ENCODE results near the gene PGC. TPM values are rescaled to one million over a fixed set of nuclear protein-coding genes. Genes with fewer than 3 reads are reported as not detected.

Gene PGC
- total and polyA plus RNA-seq, 5 donors = 0.42 to 1.00 TPM; not detected in 3

DNA sequence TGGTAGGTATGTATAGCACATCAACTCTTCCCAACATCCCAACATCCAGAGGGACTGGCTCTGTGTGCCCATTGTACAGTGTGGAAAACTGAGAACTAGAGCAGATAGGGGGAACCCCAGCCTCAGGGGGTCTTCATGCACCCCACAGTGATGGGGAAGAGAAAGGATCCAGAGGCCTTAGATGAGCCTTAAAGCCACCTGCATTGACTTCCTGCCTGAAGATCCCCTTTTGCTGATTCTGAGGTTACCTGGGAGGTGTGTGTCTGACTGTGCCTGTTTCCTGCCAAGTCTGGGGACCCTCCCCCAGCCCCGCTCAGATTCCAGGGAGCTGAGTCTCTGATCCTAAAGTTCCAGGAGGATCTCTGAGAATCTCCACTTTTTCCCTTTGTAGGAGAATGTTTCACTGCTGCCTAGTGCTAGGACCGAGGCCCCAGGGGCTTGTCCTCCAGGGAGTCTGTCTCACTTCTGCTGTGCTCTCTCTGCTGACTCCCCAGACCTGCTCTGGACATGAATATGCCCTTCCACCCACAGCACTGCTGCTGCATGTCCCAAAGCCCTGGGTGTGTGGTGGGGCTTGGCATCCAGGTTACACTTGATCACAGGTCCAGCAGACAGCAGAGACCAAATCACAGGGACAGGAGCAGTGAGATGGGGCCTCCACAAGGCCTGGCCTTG, 12.8 kb upstream of the PGC start:
- Histone ChIP-seq H3K9me3 (ENCODE audit: control insufficient read depth, low read length) (no peaks in the 10 kb centered on the region), H3K4me3 (ENCODE audit: low read length) (no peak overlapping the region), H3K4me1 (ENCODE audit: control insufficient read depth, insufficient read depth, low read length) (no peaks in the 10 kb centered on the region), H3K27ac (ENCODE audit: low read length) (no peak overlapping the region), H3K27me3 (ENCODE audit: control insufficient read depth, insufficient read depth) (no peaks in the 10 kb centered on the region)
- ATAC-seq = no peak
- intact Hi-C loops (cut with DNase I) = no loop called here
- WGBS = 84% methylated on average over 2 of the region's 2 CpGs
- DNase-seq = no peak

DNA sequence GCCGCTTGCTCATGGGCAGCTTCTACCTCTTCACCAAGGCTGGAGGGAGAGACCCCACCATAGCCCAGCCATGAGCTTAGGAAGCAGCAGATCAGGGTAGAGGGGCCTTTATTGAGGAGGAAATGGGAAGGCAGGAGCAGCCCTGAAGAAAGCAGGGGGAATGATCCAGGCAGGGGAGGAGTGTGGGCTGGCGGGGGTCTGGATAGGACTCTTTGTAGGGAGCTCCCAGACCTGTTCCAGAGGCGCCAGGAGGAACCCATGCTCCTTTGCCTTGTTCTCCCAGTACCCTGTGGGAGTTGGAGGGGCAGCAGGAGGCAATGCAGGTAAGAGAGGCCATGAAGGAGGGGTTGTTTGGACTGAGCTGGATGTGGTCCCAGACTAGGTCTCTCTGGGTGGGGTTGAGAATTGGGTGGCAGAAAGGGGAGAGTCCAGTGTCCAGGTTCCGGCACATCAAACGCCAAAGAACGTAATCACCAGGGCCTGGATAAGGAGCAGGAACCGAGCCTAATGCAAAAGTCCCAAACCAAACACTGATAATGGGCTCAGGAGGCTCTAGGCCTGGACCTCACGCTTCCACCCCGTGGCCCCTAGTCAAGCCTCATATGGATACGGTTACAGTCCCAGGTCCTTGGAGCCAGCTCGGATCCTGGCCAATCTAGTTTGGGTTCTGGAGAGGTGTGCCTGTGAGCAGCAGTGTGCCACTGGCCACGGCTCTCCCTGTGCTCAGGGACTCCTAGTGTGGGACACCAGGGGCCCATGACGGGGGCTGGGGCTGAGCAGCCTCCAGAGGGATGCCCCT, 12.1 kb upstream of the PGC start:
- Histone ChIP-seq H3K9me3 (ENCODE audit: control insufficient read depth, low read length) (no peaks in the 10 kb centered on the region), H3K27ac (ENCODE audit: low read length) (no peak overlapping the region), H3K4me1 (ENCODE audit: control insufficient read depth, insufficient read depth, low read length) (no peaks in the 10 kb centered on the region), H3K27me3 (ENCODE audit: control insufficient read depth, insufficient read depth) (no peaks in the 10 kb centered on the region), H3K4me3 (ENCODE audit: low read length) (no peak overlapping the region)
- DNase-seq (peak in 1 of 3 donors; percentile 1), ATAC-seq (peak; percentile 36 to 44)
- intact Hi-C loops (cut with DNase I) = no loop called here
- 88% methylated on average over 13 of the region's 13 CpGs for WGBS

GRCh38 chr6:41758641-41759035, 11.4 kb upstream of the PGC start:
- intact Hi-C loops (cut with DNase I) = no loop called here
- no peak for ATAC-seq
- no peak overlapping the region for H3K4me3 ChIP-seq (ENCODE audit: low read length)
- DNase-seq = no peak
- no peaks in the 10 kb centered on the region for H3K27me3 ChIP-seq (ENCODE audit: control insufficient read depth, insufficient read depth)
- H3K27ac ChIP-seq (ENCODE audit: low read length) = no peak overlapping the region
- WGBS = 79% methylated on average over 6 of the region's 6 CpGs
- H3K4me1 ChIP-seq (ENCODE audit: control insufficient read depth, insufficient read depth, low read length) = no peaks in the 10 kb centered on the region
- H3K9me3 ChIP-seq (ENCODE audit: control insufficient read depth, low read length) = no peaks in the 10 kb centered on the region

- no peaks in the 10 kb centered on the region for H3K27me3 ChIP-seq (ENCODE audit: control insufficient read depth, insufficient read depth)
- H3K9me3 ChIP-seq (ENCODE audit: control insufficient read depth, low read length) = no peaks in the 10 kb centered on the region
- H3K27ac ChIP-seq (ENCODE audit: low read length) = no peak overlapping the region
- ATAC-seq (no peak), DNase-seq (no peak)
- no peaks in the 10 kb centered on the region for H3K4me1 ChIP-seq (ENCODE audit: control insufficient read depth, insufficient read depth, low read length)
- no peak overlapping the region for H3K4me3 ChIP-seq (ENCODE audit: low read length)
- 64% methylated on average over 8 of the region's 8 CpGs for WGBS
- intact Hi-C loops (cut with DNase I) = no loop called here
Measured at GRCh38 chr6:41757931-41758640, 10.9 kb upstream of the PGC start.

DNA sequence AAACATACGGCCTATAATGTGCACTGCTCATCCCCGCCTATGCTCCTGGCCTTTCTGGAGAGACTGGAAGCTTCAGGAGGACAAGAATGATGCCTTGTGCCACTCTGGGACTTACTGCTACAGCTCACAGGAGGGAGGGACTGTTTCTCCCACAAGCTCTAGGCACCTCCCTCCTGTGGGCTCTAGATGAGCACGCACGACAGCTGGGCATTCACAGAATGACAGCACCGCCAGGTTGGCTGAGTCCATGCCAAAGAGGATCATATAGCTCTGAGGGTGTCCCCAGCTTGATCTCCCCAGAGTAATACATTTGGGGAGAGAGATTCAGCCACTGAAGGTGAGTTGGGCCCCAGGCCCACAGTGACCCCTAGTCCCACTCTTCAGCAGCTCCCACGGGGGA, 10.1 kb upstream of the PGC start:
- Histone ChIP-seq H3K27me3 (ENCODE audit: control insufficient read depth, insufficient read depth) (no peaks in the 10 kb centered on the region), H3K4me3 (ENCODE audit: low read length) (no peak overlapping the region), H3K27ac (ENCODE audit: low read length) (no peak overlapping the region), H3K9me3 (ENCODE audit: control insufficient read depth, low read length) (no peaks in the 10 kb centered on the region), H3K4me1 (ENCODE audit: control insufficient read depth, insufficient read depth, low read length) (no peaks in the 10 kb centered on the region)
- WGBS = 93% methylated on average over 6 of the region's 6 CpGs
- ATAC-seq = no peak
- intact Hi-C loops (cut with DNase I) = no loop called here
- DNase-seq = no peak

DNA sequence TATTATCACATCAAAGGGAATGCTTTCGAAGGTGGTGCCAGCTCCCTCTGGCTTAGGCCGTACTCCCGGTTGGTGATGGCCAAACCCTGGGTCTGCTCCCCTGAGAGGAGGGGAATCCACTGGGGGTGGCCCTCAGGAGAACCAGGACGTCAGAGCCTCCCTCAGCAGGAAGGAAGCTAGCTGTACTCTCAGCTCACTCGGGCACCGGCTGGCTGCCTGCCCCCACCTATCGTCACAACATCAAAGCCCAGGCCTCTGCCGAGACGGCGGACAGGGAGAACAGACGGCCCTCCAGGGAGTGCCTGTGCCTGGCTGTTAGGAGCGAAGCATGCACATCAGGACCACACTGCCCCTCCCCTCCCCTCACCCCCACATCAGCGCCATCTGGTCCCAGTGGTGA, 9.2 kb upstream of the PGC start:
- WGBS = 57% methylated on average over 13 of the region's 13 CpGs
- Histone ChIP-seq H3K27me3 (ENCODE audit: control insufficient read depth, insufficient read depth) (no peaks in the 10 kb centered on the region), H3K4me1 (ENCODE audit: control insufficient read depth, insufficient read depth, low read length) (no peaks in the 10 kb centered on the region), H3K27ac (ENCODE audit: low read length) (no peak overlapping the region), H3K9me3 (ENCODE audit: control insufficient read depth, low read length) (no peaks in the 10 kb centered on the region), H3K4me3 (ENCODE audit: low read length) (no peak overlapping the region)
- DNase-seq = peak in 1 of 3 donors; percentile 32
- peak in 1 of 2 donors; percentile 28 for ATAC-seq
- intact Hi-C loops (cut with DNase I) = no loop called here

DNA sequence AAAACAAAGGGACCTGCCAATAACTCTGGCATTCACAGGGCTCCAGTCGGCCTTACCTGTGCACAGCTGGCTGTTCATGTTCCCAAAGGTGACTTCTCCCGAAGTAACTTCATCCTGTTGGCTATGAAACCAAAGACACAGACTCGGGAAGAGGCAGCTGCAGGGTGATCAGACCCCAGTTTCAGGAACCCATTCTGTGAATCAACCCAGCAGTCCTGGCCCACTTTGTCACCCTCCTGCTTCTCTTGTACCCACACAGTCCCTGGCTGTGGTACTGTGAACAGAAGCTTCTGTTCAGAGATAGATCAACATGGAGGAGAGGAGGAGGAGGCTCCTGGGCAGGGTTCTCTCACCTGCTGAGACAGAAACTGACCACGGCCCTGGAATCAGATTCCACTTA, 8.7 kb upstream of the PGC start:
- ATAC-seq = no peak
- Histone ChIP-seq H3K27ac (ENCODE audit: low read length) (no peak overlapping the region), H3K27me3 (ENCODE audit: control insufficient read depth, insufficient read depth) (no peaks in the 10 kb centered on the region), H3K9me3 (ENCODE audit: control insufficient read depth, low read length) (no peaks in the 10 kb centered on the region), H3K4me1 (ENCODE audit: control insufficient read depth, insufficient read depth, low read length) (no peaks in the 10 kb centered on the region), H3K4me3 (ENCODE audit: low read length) (no peak overlapping the region)
- no peak for DNase-seq
- WGBS = 80% methylated on average over 4 of the region's 4 CpGs
- intact Hi-C loops (cut with DNase I) = no loop called here

DNA sequence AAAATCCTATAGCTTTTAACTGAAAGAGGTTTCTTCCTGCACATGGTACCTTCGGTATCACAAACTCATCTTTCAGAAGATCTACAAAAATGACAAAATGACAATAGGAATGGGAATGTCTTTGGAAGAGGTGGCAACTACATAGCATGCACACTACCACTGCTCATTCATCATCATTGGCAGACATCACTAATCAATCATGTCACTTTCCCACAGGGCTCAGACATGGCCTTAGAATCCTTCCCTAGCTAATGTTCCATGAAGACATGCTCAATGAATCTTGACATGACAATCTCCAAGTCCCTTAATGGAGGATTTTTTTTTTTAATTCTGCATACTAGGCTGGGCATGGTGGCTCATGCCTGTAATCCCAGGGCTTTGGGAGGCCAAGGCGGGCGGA, 3.2 kb upstream of the PGC start:
- Histone ChIP-seq H3K4me3 (ENCODE audit: low read length) (no peak overlapping the region), H3K9me3 (ENCODE audit: control insufficient read depth, low read length) (no peaks in the 10 kb centered on the region), H3K27ac (ENCODE audit: low read length) (no peak overlapping the region), H3K27me3 (ENCODE audit: control insufficient read depth, insufficient read depth) (no peaks in the 10 kb centered on the region), H3K4me1 (ENCODE audit: control insufficient read depth, insufficient read depth, low read length) (no peaks in the 10 kb centered on the region)
- no peak for DNase-seq
- 97% methylated on average over 3 of the region's 3 CpGs for WGBS
- intact Hi-C loops (cut with DNase I) = no loop called here
- no peak for ATAC-seq

DNA sequence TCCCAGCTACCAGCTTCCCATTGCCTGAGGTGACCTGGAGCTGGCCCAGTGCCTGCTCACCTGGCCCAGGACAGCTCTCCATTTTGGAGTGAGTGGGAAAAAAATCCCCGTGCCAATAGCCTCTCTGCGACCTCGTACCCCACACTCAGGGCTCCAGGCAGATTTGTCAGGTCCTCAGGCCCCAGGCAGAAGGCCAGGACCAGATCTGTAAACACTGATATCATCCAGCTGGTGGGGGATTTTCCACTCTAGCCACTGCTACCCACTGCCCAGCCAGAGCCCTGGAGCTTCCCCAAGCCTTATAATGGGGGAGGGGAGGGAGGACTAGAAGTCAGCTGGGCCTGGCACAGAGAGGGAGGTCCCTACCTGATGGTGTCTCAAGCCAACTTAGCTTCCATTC, 1.3 kb upstream of the PGC start:
- Histone ChIP-seq H3K9me3 (ENCODE audit: control insufficient read depth, low read length) (no peaks in the 10 kb centered on the region), H3K4me1 (ENCODE audit: control insufficient read depth, insufficient read depth, low read length) (no peaks in the 10 kb centered on the region), H3K4me3 (ENCODE audit: low read length) (no peak overlapping the region), H3K27me3 (ENCODE audit: control insufficient read depth, insufficient read depth) (no peaks in the 10 kb centered on the region), H3K27ac (ENCODE audit: low read length) (no peak overlapping the region)
- intact Hi-C loops (cut with DNase I) = no loop called here
- peak in 1 of 2 donors; percentile 19 for ATAC-seq
- DNase-seq = no peak
- 79% methylated on average over 3 of the region's 3 CpGs for WGBS

DNA sequence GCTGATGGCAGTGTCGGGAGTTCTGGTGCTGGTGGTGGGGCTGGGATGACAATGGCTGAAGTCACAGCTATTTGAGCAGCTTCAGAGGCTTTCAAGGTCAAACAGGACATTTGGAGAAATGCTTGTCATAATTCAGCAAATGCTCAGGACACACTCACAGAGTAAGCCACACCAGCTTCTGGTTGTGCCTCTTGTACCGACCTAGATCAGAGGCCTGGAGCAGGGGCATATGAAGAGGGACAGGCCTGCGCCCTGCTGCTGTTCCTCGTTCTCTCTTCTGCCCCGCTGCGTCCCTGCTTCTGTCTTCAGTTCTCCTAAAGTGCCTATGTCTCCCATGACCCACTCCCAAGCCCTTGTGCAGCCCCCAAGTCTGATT, 893 bp upstream of the PGC start:
- Histone ChIP-seq H3K27ac (ENCODE audit: low read length) (no peak overlapping the region), H3K9me3 (ENCODE audit: control insufficient read depth, low read length) (no peaks in the 10 kb centered on the region), H3K4me3 (ENCODE audit: low read length) (no peak overlapping the region), H3K27me3 (ENCODE audit: control insufficient read depth, insufficient read depth) (no peaks in the 10 kb centered on the region), H3K4me1 (ENCODE audit: control insufficient read depth, insufficient read depth, low read length) (no peaks in the 10 kb centered on the region)
- intact Hi-C loops (cut with DNase I) = no loop called here
- 93% methylated on average over 6 of the region's 6 CpGs for WGBS
- DNase-seq (no peak), ATAC-seq (no peak)

GRCh38 chr6:41746107-41746506, 1.1 kb downstream of the PGC start:
- H3K27me3 ChIP-seq (ENCODE audit: control insufficient read depth, insufficient read depth) = no peaks in the 10 kb centered on the region
- 91% methylated on average over 10 of the region's 10 CpGs for WGBS
- H3K9me3 ChIP-seq (ENCODE audit: control insufficient read depth, low read length) = no peaks in the 10 kb centered on the region
- no peaks in the 10 kb centered on the region for H3K4me1 ChIP-seq (ENCODE audit: control insufficient read depth, insufficient read depth, low read length)
- ATAC-seq (no peak), DNase-seq (no peak)
- no peak overlapping the region for H3K27ac ChIP-seq (ENCODE audit: low read length)
- no peak overlapping the region for H3K4me3 ChIP-seq (ENCODE audit: low read length)
- intact Hi-C loops (cut with DNase I) = no loop called here

Measured in right cardiac atrium (tissue), 5 donors.